ENCODE data around the gene CEP78. TPM values are rescaled to one million over a fixed set of nuclear protein-coding genes. Genes with fewer than 3 reads are reported as not detected.
A peak's percentile ranks its signal among the peaks of the same experiment; 100 is the strongest.

The CEP78 gene
- total RNA-seq, 1 donor from 2014 or later, result 12.1 TPM

- Histone ChIP-seq H3K27me3 (no peaks in the 10 kb centered on the region), H3K4me1 (no peaks in the 10 kb centered on the region), H3K4me3 (no peak overlapping the region), H3K9me3 (no peaks in the 10 kb centered on the region), H3K36me3 (no peaks in the 10 kb centered on the region), H3K27ac (no peak overlapping the region)
- TF ChIP-seq CTCF (IDR thresholded peaks at IDR 0.05), result no peak
- DNase-seq (no peak), ATAC-seq (peak; percentile 12)
- intact Hi-C loops (cut with DNase I), result no loop called here
Observed at GRCh38 chr9:78314953-78315870, 79.3 kb downstream of the CEP78 start.

GRCh38 chr9:78316166-78316892 lies 80.5 kb downstream of the CEP78 start:
- Histone ChIP-seq H3K4me3 (no peak overlapping the region), H3K27me3 (no peaks in the 10 kb centered on the region), H3K4me1 (no peaks in the 10 kb centered on the region), H3K36me3 (no peaks in the 10 kb centered on the region), H3K9me3 (no peaks in the 10 kb centered on the region), H3K27ac (no peak overlapping the region)
- intact Hi-C loops (cut with DNase I), result no loop called here
- no peak for TF ChIP-seq CTCF (IDR thresholded peaks at IDR 0.05)
- ATAC-seq (no peak), DNase-seq (no peak)

- Histone ChIP-seq H3K27ac (no peak overlapping the region), H3K4me1 (no peaks in the 10 kb centered on the region), H3K27me3 (no peaks in the 10 kb centered on the region), H3K36me3 (no peaks in the 10 kb centered on the region), H3K4me3 (no peak overlapping the region), H3K9me3 (no peaks in the 10 kb centered on the region)
- TF ChIP-seq CTCF (IDR thresholded peaks at IDR 0.05), result no peak
- ATAC-seq (no peak), DNase-seq (no peak)
- intact Hi-C loops (cut with DNase I), result no loop called here
Observed at GRCh38 chr9:78319197-78320029, 83.5 kb downstream of the CEP78 start.

GRCh38 chr9:78320030-78320693 lies 84.3 kb downstream of the CEP78 start:
- no peak overlapping the region for H3K4me3 ChIP-seq
- no peak for TF ChIP-seq CTCF (IDR thresholded peaks at IDR 0.05)
- H3K9me3 ChIP-seq, result no peaks in the 10 kb centered on the region
- intact Hi-C loops (cut with DNase I), result no loop called here
- ATAC-seq, result no peak
- no peak overlapping the region for H3K27ac ChIP-seq
- no peaks in the 10 kb centered on the region for H3K4me1 ChIP-seq
- DNase-seq, result no peak
- no peaks in the 10 kb centered on the region for H3K27me3 ChIP-seq
- no peaks in the 10 kb centered on the region for H3K36me3 ChIP-seq

GRCh38 chr9:78320875-78321496 lies 85.1 kb downstream of the CEP78 start:
- H3K27ac ChIP-seq, result no peak overlapping the region
- no peak overlapping the region for H3K4me3 ChIP-seq
- ATAC-seq (no peak), DNase-seq (no peak)
- H3K9me3 ChIP-seq, result no peaks in the 10 kb centered on the region
- intact Hi-C loops (cut with DNase I), result no loop called here
- no peak for TF ChIP-seq CTCF (IDR thresholded peaks at IDR 0.05)
- no peaks in the 10 kb centered on the region for H3K4me1 ChIP-seq
- H3K27me3 ChIP-seq, result no peaks in the 10 kb centered on the region
- H3K36me3 ChIP-seq, result no peaks in the 10 kb centered on the region

All from upper lobe of right lung (tissue), 1 donor.